GM19438 (cell line): ENCODE data around the gene KCNN3.
A peak's percentile ranks its signal among the peaks of the same experiment; 100 is the strongest.

ENCODE experiments used
- ATAC-seq: cut with Tn5 transposase; IDR thresholded peaks from one replicate; pipeline ENCODE4 v1.9.1; 2021; ENCODE audit warnings: low read depth; ENCODE audit not compliant: unreplicated experiment

The KCNN3 gene

DNA sequence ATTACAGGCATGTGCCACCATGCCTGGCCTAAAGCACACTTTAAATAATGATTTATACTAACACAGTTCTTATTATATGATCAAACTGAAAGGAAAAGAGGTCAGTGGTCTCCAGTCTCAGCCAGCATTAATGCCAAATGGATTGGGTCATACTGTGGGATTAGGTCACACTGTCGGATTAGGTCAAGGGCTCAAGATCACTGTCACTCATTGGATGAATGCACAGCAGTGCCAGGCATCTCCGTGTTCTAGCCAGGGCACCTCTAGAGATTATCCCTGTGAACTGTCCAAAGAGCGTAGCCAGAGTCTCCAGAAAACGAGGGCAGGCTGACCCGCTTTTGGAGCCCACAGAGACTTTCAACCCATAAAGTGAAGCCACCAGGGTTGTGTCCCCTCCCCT is 70.9 kb downstream of the KCNN3 start:
- no peak for ATAC-seq

DNA sequence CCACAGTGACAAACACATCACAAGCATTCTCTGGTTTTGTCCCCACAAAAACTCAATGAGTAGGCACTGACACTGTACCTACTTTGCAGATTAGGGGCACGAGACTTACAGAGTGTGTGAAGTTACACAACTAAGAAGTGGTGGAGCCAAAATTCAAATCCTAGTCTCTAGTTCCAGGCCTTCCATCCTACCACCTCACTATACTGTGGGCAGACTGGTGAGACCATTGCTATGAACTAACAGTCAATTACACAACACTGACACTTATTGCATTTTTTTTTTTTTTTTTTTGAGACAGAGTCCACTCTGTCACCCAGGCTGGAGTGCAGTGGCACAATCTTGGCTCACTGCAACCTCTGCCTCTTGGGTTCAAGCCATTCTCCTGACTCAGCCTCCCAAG is 71.4 kb downstream of the KCNN3 start:
- ATAC-seq, result no peak

DNA sequence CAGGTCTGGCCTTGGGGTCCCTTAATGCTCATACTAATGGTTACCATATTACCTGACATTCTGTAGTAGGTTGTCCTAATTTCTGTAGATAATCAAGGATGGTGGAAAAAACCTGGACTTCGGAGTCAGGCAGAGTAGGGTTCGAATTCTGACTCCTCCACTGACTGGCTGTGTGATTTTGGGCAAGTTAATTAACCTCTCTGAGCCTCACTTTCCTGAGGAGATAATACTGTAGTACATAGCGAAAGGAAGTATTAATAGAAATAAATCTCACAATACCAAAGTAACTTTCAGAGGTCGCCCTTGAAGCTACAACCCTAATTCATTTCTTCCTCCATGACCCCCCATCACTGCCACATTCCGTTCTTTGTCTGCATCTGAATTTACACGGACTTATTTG is 72.9 kb downstream of the KCNN3 start:
- no peak for ATAC-seq

DNA sequence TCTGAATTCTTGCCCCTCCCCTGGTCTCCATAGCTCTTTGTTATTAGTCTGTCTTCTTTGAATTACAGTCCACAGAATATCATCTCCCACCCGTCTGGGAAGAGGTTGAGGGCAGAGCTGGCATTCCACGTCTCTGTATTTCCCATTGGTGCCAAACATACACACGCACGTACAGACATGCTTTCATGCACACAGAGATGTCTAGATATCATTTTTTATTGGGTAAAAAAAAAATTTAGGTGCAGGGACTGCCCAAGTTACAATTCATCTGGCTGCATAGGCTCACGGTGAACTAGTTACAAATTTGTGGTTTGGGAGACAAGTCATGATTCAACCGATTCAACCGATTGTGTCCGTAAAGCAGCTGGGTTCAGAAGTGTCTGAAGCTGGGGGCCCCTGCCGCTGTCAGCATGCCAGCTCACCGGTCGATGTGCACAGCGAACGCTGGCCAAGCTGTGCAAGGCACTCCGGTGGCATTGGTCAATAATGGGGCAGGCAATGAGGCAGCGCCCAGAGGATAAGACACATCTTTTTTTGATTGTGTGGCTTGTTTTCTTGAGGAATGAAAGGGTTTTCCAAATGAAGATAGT is 73.7 kb downstream of the KCNN3 start:
- ATAC-seq, result no peak

DNA sequence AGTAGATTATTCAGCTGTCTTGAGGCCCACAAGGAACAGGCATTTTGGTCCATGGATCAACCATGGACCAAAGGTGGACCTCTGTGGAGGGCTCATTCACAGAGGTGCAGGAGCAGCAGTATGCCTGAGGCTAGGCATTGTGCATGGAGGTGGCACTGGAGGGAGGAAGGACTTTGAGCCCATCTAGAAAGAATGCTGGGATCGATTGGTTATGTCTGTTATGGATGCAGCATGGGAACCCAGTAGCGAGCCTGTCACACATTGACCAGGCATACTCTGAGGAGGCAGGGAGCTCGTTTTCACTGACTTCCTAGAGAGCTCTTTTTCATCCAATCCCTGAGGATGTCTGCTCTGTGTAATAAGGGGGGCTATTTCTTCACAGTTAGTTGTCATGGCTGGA is 75.5 kb downstream of the KCNN3 start:
- no peak for ATAC-seq

DNA sequence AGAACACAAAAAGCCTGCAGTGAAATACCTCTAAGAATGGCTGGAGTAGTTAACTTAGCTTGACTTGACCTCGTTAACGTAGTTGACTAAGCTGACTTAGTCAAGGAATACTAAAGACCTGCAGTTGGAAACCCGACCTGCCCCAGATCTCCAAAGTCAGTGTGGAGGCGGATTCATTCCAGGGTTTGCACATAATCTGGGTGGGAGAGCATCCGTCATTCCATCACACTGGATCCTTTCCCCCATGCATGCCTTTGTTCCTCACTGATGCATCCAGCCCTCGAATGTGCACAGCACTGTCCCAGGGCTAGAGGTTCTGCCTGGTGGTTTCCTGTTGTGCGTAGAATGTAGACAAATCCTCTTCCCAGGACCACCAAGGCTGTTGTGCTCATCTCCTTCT is 76.4 kb downstream of the KCNN3 start:
- no peak for ATAC-seq

DNA sequence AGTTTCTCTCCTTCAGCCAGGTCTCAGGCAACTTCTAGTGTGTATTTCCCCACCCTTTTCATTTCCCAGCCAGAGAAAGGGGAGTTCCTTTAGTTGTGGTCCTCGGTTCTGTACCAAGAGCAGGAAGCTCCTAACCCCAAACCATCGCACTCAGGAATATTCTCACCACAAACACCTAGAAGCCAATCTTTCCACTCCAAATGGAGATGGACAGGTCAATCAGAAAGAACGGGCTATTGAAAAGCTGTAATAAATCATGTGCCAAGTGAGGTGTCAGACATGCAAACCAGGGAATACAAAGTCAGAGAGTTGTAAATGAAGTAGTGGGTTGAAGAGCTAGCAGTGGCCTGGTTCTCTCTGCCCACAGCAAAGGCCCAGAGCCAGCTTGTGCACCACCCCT is 77.2 kb downstream of the KCNN3 start:
- no peak for ATAC-seq

DNA sequence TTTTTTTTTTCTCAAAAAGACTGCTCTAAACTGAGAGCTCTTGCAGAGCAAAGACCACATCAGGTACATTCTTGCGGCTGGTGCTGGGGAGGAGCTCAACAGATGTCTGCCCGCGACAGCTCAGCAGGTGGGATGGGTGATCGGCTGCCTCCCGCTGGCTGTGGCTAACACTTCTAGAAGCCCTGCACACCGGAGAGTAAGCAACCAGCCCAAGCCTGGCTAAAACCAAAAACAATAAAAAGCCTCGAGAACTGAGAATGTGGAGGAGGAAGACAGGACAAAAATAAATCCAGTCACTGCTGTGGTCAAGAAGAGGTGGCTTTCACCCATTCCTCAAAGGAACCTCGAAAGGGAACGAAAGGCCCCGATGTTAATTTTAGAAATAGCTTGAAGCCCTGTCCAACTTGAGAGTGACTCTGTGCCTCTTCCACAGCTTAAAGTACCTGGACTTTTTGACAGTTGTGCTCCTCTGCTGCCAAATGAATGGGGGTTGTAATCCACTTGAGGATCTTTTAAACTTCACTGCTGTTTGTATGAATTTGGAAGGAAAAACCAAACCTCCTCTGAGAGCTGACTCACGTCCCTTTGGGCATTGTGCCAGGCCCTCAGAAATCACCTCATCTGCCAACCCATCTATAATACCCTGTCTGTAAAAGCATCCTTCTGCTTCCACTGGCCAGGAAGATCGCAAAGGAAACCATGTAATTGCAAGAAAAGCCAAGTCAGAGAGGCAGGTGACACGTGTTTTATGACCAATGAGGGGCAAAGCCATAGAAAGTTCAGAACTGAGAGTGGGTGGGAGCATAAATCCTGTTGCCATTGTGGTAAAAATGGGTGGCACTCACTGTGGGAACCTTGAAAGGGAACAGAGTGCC is 78.6 kb downstream of the KCNN3 start:
- peak; percentile 83 for ATAC-seq

DNA sequence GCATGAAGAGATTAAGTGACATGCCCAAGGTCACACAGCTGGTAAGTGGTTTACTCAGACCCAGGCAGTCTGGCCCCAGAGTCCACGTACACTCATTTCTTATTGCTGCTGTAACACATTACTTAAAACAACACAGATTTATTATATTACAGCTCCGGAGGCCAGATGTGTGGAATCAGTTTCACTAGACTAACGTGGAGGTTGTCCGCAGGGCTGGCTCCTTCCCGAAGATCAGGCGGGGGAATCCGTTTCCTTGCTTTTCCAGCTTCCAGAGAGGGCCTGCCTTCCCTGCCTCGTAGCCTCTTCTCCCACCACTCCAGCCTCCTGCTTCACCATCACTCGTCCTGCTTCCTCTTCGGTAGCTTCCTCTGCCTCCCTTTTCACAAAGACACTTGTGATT is 81.2 kb downstream of the KCNN3 start:
- ATAC-seq, result no peak

DNA sequence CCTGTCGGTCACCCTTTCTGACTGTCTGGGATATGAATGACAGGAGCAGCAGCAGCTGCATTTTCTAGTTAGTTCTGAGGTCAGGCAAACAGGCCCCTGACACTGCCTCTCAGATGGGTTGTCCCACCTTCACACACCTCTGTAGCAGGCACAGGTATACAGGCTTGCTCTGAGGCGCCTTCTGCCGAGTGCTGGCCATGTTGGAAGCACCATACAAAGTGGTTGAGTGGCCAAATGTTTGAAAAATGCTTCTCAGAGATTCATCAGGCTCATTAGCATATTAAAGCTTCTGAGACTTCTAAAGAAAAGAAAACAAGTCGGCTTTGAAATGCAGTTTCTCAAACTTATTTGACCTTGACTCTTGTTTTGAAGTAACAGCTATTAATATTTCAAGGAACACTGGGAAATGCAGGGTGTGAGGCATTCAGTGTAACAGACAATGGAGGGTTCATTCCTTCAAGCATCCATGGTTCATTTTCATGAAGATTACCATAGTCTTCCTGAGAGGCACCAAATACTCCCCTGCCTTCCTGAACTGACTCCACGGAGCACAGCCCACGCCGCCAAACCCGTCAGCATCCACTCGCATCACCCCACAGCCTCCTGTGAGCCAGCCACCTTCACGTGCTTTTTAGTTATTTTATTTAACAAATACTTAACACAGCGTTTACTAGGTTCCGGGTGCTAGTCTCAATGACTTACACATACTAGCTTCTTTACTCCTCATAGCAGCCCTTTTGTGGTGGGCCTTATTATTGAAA is 81.8 kb downstream of the KCNN3 start:
- no peak for ATAC-seq

DNA sequence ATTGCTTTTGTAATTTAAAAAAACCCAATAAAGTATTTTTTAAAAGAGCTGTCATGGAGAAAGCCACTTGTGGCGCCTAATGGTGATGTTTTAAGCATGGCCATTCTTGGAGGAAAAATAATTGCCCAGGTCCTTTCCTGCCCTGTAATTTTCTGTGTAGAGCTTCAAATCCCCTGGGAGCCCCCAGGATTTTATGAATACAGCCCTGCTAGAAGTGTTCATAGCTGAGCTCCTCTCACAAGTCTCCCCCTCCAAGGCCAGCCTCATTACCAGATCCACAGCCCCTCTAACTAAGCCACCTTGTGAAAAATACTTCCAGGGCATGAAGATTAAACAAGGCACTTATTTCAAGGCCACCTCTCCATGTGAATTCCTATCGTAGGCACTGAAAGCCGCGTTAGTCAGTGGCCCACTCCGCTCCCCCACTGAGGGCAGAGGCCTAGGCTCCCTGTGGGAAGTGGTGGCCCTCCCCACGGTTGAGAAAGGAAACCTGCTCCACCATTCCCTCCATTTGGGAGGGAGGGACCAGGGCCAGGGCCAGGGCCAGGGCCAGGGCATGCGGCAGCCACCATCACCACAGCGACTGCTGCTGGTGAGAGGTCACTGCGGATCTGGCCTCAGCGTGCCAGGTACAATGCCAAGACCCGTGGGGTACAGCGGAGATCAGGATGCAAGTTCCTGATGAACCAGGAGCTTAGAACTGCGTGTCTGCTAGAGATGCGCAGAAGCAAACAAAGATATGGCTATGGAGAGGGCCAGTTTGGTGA is 83.1 kb downstream of the KCNN3 start:
- no peak for ATAC-seq

DNA sequence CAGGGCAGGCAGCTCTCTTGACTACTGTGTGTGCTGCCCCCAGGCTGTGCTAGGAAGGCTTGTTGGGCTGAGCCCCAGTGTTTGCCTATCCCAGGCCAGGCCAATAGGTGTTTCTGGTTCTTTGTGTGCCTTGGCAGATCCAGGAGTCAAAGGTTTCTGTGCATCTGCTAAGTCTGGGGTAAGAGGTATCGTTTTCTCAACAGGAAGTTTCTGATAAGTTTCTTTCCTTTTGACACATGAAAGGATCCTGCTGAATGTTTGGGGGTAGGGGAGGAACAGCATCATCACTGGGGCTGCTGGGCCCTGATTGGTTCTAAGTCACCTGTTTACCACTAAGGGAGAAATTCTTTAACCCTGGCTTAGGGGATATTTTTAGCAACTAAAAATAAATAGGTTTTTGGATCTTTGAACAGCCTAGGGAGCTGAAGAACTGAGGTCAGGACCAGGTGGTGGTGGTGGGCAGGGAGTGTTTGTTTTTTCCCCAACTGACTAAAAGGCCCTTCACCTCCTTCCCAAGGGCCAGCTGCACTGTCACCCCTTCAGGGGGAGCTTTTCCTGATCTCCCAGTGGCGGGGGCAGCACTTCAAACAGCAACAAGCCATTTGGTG is 85.1 kb downstream of the KCNN3 start:
- peak; percentile 89 for ATAC-seq

DNA sequence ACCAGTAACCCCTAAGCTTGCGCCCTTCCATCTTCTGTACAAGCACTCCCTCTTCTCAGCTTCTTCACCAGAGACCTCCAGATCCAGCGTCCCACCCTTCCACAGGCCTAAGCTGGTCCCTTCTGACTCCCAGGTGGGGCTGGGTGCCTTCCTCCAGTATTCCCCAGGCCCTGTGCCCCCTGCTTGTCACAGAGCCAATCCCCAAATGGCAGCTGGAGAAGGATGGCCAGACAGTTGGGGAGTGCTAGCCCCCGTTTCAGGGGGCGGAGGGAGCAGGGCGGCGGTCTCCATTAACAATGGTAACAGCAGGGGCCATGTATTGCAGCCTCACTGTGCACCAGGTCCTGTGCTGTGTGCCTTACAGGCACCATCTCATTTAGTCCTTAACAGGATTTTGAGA is 85.7 kb downstream of the KCNN3 start:
- ATAC-seq, result no peak

DNA sequence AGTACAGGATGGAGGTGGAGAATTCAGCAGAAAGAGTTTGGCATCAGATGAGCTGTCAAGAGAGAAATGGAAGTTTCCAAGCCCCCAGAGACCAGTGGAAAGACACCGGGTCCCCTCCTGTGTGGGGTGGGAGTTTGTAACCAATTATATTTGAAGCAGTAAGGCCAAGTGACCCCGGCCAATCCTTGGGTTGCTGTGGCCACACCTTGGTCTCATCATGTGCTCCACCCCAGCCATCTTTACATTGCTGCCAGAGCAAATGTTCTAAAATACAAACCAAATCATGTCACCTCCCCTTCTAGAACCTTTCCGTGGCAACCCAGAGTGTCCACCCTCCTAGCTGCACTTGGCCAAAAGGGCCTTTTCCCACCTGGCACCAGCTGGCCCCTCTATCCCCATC is 86.1 kb downstream of the KCNN3 start:
- no peak for ATAC-seq

DNA sequence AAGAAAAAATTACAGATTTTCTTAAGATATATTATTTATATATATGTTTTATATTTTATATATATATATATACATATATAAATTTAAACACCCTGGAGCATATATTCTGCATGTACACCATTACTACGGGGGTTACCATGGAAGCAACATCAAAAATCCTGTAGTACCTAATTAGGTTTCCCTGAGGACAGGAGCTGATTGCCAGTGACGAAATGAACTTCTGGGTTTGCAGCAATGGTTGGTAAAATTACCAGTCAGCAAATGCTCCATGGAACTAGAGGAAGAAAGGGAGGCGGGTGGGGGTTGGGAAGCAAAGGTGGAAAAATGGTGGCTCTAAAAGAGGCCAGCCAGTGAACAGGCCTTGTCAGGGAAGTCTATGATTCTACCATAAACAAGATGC is 89.5 kb downstream of the KCNN3 start:
- ATAC-seq, result no peak

DNA sequence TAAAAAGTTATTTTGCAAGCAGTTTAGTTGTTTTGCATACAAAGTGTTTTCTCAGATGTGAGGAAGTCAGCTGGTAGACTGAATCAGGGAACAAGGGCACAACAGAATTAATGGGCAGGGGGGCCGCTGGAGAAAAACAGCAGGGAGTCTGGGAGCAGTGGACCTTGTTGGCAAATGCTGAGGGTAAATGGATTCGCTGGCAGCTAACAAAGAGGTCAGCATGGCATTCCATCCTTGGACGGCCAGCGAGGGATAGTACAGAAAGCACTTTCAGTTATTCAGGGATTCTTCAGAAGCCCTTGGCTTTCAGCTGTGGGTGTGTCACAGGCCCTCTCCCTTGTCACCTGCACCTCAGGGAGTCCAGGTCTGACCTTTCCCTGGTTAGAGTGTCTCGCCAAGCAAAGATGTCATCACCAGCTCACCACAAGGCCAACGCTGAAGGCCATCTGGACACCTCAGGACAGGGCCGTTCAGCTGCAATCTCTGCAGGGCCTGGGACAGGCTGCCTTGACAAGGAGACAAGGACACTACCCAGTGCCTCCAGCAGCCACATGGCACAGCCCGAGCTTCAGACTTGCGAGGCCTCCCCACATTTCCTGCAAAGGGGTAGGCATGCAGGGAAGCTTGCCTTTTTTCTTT is 90.4 kb downstream of the KCNN3 start:
- ATAC-seq, result no peak

DNA sequence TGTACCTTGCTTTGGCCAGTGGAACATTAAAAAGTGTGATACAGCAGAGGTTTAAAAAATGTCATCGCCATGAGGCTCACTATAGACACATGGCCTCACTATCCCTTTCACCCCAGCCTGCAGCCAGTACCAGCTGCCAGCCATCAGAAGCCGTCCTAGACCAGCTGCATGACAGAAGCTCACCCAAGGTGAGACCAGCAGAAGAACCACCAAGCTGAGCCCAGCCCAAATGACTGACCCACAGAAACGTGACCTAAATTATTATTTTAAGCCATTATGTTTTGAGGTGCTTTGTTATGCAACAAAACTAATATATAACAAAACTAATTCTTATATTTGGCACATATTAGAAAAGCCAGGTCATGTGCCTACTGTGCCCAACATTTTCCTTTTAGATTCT is 91.1 kb downstream of the KCNN3 start:
- ATAC-seq, result no peak

DNA sequence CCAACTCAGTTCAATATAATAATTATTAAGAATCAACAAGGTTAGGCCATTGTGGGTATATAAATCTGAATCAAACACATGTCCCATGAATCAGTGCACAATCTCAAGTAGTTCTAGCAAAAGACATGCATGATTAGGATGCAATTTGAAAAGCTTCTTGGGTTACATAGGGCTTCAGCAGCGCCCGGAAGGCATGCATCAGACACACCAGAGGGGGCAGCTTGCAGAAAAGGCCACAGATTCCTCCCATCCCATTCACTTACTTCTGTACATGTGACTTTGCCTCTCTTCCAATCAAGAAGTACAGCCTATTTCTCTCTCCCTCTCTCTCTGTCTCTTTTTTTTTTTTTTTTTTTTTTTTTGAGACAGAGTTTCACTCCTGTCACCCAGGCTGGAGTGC is 91.8 kb downstream of the KCNN3 start:
- no peak for ATAC-seq

DNA sequence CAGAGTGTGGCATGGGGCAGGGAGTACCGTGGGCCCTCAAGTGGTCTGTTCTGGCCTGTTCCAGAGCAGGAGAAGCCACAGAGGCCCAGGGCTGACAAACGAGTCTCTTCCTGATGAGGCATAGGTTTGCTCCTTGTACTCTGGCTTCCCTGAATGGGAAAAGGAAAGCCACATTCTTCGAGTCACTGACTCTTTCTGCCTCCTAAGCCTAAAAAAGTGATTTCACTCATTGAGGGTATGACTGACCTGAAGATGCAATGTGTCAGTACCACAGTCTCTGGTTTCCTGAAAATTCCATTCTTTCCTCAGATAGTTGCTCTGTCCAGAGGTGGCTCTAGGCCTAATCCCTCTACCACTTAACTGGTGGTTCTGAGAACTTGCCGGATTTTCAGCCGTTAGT is 92.3 kb downstream of the KCNN3 start:
- no peak for ATAC-seq

DNA sequence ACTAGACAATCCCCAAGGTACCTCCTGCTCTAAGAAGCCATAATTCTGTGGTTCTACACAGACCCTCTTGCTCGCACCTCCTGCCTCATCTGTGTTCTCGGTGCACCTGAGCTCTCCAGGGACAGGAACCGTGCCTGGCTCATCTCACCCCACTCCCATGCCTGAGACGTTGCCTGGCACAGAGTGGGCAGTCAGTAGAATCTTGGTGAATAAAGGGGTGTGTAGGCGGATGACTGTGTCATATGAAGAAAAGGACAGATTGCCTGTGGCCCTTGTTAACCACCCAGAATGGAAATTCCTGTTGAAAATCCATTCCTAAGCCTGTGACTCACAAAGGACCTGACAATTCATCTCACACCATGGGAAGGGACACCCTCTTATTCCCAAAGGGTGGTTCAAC is 92.9 kb downstream of the KCNN3 start:
- no peak for ATAC-seq
